ENCODE data around the gene CCDC6. TPM values are rescaled to one million over a fixed set of nuclear protein-coding genes. Genes with fewer than 3 reads are reported as not detected.

Gene CCDC6
- total RNA-seq, 2 experiments from 2014 or later: 21.6 to 22.1 TPM

DNA sequence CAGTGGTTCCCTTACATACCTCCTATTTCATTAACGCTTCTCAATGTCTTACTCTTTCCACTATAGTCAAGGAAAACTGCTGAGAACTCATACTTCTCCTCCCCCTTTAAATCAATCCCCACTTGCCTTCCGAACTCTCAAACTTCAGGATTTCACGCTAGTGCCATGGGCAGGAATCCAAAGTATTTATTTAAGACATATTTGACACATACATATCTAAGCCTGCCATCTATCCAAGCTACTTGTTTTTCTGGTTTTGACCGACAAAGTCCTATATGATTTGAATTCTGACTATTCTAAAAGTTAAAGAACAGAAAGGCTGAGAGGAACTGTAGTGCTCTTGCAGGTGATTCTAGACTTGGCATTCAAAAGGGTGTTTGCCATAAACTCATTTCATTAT is 51.8 kb downstream of the CCDC6 start:
- intact Hi-C loops (cut with DNase I, micrococcal nuclease): no loop called here
- Mint-ChIP-seq H3K27ac (no peak overlapping the region), H3K36me3 (ENCODE audit: low read depth) (peaks cover 42% of the 10 kb centered on the region), H3K4me1 (ENCODE audit: low read depth) (peaks cover 57% of the 10 kb centered on the region), H3K9me3 (no peaks in the 10 kb centered on the region), H3K4me3 (no peak overlapping the region), H3K27me3 (no peaks in the 10 kb centered on the region)
- Histone ChIP-seq H3K27me3 (ENCODE audit: control insufficient read depth in 1 of 2, insufficient read depth in 2 of 2, low read length in 2 of 2) (no peaks in the 10 kb centered on the region), H3K27ac (ENCODE audit: low read depth in 1 of 2, low read length in 2 of 2) (no peak overlapping the region), H3K36me3 (ENCODE audit: insufficient read depth, low read length) (peaks cover 25% of the 10 kb centered on the region), H3K9me3 (ENCODE audit: control insufficient read depth in 1 of 2, insufficient read depth in 1 of 2, low read length in 2 of 2) (no peaks in the 10 kb centered on the region), H3K4me1 (ENCODE audit: insufficient read depth, low read length) (peaks cover 4% of the 10 kb centered on the region), H3K4me3 (ENCODE audit: low read length) (no peak overlapping the region)
- CTCF ChIA-PET: interaction anchor here (0.7 kb wide), 1 partner anchor 28 kb away, joined by 3 read pairs; no protein-coding TSS in a partner anchor
- DNase-seq: no peak
- no peak for ATAC-seq (ENCODE audit: poor library complexity)
- TF ChIP-seq, protein P1, sequence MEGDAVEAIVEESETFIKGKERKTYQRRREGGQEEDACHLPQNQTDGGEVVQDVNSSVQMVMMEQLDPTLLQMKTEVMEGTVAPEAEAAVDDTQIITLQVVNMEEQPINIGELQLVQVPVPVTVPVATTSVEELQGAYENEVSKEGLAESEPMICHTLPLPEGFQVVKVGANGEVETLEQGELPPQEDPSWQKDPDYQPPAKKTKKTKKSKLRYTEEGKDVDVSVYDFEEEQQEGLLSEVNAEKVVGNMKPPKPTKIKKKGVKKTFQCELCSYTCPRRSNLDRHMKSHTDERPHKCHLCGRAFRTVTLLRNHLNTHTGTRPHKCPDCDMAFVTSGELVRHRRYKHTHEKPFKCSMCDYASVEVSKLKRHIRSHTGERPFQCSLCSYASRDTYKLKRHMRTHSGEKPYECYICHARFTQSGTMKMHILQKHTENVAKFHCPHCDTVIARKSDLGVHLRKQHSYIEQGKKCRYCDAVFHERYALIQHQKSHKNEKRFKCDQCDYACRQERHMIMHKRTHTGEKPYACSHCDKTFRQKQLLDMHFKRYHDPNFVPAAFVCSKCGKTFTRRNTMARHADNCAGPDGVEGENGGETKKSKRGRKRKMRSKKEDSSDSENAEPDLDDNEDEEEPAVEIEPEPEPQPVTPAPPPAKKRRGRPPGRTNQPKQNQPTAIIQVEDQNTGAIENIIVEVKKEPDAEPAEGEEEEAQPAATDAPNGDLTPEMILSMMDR (IDR thresholded peaks at IDR 0.05): no peak
- POLR2A ChIA-PET: interaction anchor here (0.8 kb wide), 1 partner anchor 60 kb away, joined by 3 read pairs; no protein-coding TSS in a partner anchor

DNA sequence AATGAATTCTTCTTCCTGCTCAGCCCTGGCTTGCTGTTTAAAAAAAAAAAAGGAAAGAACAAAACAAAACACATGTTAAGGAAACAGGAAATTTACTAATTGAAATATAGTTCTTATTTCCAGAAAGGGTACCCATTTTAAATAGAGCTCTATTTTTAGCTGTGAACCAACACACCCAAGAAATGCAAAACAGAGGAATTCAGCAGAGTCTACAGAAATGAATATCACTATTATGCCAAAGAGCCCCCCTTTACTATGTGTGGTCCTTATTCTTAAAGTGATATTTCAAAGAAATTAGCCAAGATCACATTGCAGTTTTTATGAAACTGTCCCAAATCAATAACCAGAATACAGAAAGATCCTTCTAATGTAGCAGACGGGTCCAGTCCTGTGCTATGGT is 53.7 kb downstream of the CCDC6 start:
- H3K27ac Mint-ChIP-seq: no peak overlapping the region
- peaks cover 54% of the 10 kb centered on the region for H3K36me3 Mint-ChIP-seq (ENCODE audit: low read depth)
- no peaks in the 10 kb centered on the region for H3K9me3 Mint-ChIP-seq
- DNase-seq (no peak), ATAC-seq (ENCODE audit: poor library complexity) (no peak)
- peaks cover 40% of the 10 kb centered on the region for H3K4me1 Mint-ChIP-seq (ENCODE audit: low read depth)
- Histone ChIP-seq H3K4me1 (ENCODE audit: insufficient read depth, low read length) (peaks cover 4% of the 10 kb centered on the region), H3K36me3 (ENCODE audit: insufficient read depth, low read length) (peaks cover 35% of the 10 kb centered on the region), H3K4me3 (ENCODE audit: low read length) (no peak overlapping the region), H3K27ac (ENCODE audit: low read depth in 1 of 2, low read length in 2 of 2) (no peak overlapping the region), H3K9me3 (ENCODE audit: control insufficient read depth in 1 of 2, insufficient read depth in 1 of 2, low read length in 2 of 2) (no peaks in the 10 kb centered on the region), H3K27me3 (ENCODE audit: control insufficient read depth in 1 of 2, insufficient read depth in 2 of 2, low read length in 2 of 2) (no peaks in the 10 kb centered on the region)
- no peaks in the 10 kb centered on the region for H3K27me3 Mint-ChIP-seq
- CTCF ChIA-PET: interaction anchor here (1.7 kb wide), 1 partner anchor 12 kb away, joined by 7 read pairs; no protein-coding TSS in a partner anchor
- intact Hi-C loops (cut with DNase I, micrococcal nuclease): no loop called here
- H3K4me3 Mint-ChIP-seq: no peak overlapping the region
- TF ChIP-seq, protein P1 (IDR thresholded peaks at IDR 0.05): no peak
- POLR2A ChIA-PET: interaction anchor here (1.0 kb wide), 1 partner anchor 56 kb away, joined by 3 read pairs; no protein-coding TSS in a partner anchor

DNA sequence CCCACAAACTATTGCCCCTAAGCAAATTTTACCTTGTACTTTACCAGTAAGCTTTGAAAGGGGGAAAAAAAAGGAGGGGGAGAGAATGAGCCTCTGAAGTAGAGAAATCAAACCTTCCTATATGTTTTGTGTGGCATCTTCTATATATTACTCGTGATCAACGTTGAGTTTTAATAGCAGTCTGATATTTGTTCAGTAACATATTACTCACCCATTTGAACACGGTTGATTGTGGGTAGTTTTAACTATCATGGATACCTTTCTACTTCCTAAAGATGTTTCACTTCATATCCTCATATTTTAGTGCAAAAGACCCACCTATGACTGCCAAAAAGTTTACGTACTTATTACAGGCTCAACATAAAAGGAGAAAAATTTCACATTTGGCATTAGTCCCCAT is 54.5 kb downstream of the CCDC6 start:
- no peak overlapping the region for H3K27ac ChIP-seq (ENCODE audit: low read depth in 1 of 2, low read length in 2 of 2)
- H3K4me3 Mint-ChIP-seq: no peak overlapping the region

More for the DNA sequence above, 54.5 kb downstream of the CCDC6 start:
- ATAC-seq (ENCODE audit: poor library complexity) (no peak), DNase-seq (no peak)
- POLR2A ChIA-PET: no interaction called here
- Mint-ChIP-seq H3K9me3 (no peaks in the 10 kb centered on the region), H3K27me3 (no peaks in the 10 kb centered on the region), H3K4me1 (ENCODE audit: low read depth) (peaks cover 44% of the 10 kb centered on the region), H3K36me3 (ENCODE audit: low read depth) (peaks cover 62% of the 10 kb centered on the region), H3K27ac (no peak overlapping the region)
- peaks cover 4% of the 10 kb centered on the region for H3K4me1 ChIP-seq (ENCODE audit: insufficient read depth, low read length)
- intact Hi-C loops (cut with DNase I, micrococcal nuclease): no loop called here
- CTCF ChIA-PET: interaction anchor here (0.7 to 1.7 kb wide), 2 partner anchors 12 to 176 kb away, joined by 3 to 7 read pairs; no protein-coding TSS in a partner anchor
- H3K36me3 ChIP-seq (ENCODE audit: insufficient read depth, low read length): peaks cover 35% of the 10 kb centered on the region
- TF ChIP-seq, protein P1 (IDR thresholded peaks at IDR 0.05): no peak
- H3K9me3 ChIP-seq (ENCODE audit: control insufficient read depth in 1 of 2, insufficient read depth in 1 of 2, low read length in 2 of 2): no peaks in the 10 kb centered on the region
- no peaks in the 10 kb centered on the region for H3K27me3 ChIP-seq (ENCODE audit: control insufficient read depth in 1 of 2, insufficient read depth in 2 of 2, low read length in 2 of 2)
- H3K4me3 ChIP-seq (ENCODE audit: low read length): no peak overlapping the region

All from CD4-positive, alpha-beta T cell (primary cell).